Activated CD4-positive, alpha-beta T cell treated with anti-CD3 and anti-CD28 coated beads, Interleukin-2, amount 10 ng/mL, durations not matched to agents 24 days and 14 days (primary cell): ENCODE results near the gene AP1M1. TPM values are rescaled to one million over a fixed set of nuclear protein-coding genes. Genes with fewer than 3 reads are reported as not detected.

Experiments used
- DNase-seq: peaks from one replicate; pipeline ENCODE4 v3.0.0; 2022
- H3K27ac Mint-ChIP-seq: one replicate; pipeline ENCODE4 v1.8.0; 2022; ENCODE audit warnings: mild to moderate bottlenecking, mixed read lengths
- H3K27me3 Mint-ChIP-seq: one replicate; pipeline ENCODE4 v1.8.0; 2022; ENCODE audit warnings: mixed read lengths
- H3K36me3 Mint-ChIP-seq: one replicate; pipeline ENCODE4 v1.8.0; 2022; ENCODE audit warnings: low read depth, mild to moderate bottlenecking, mixed read lengths
- H3K4me1 Mint-ChIP-seq: one replicate; pipeline ENCODE4 v1.8.0; 2021; ENCODE audit warnings: mixed read lengths
- H3K4me3 Mint-ChIP-seq: one replicate; pipeline ENCODE4 v1.8.0; 2022; ENCODE audit warnings: mild to moderate bottlenecking, moderate library complexity, mixed read lengths
- H3K9me3 Mint-ChIP-seq: one replicate; pipeline ENCODE4 v1.8.0; 2021; ENCODE audit warnings: mixed read lengths
- intact Hi-C: fragments of 100-400 bp; cut with micrococcal nuclease; formaldehyde crosslinking; loops from one replicate; pipeline ENCODE4 v1.15.1; 2023
- total RNA-seq: library from RNA; stranded (reverse); gene quantifications from 2 replicates; pipeline ENCODE4 v1.2.3, GENCODE V29; 2022

Gene AP1M1
- total RNA-seq, 1 donor from 2014 or later = 111 TPM

DNA sequence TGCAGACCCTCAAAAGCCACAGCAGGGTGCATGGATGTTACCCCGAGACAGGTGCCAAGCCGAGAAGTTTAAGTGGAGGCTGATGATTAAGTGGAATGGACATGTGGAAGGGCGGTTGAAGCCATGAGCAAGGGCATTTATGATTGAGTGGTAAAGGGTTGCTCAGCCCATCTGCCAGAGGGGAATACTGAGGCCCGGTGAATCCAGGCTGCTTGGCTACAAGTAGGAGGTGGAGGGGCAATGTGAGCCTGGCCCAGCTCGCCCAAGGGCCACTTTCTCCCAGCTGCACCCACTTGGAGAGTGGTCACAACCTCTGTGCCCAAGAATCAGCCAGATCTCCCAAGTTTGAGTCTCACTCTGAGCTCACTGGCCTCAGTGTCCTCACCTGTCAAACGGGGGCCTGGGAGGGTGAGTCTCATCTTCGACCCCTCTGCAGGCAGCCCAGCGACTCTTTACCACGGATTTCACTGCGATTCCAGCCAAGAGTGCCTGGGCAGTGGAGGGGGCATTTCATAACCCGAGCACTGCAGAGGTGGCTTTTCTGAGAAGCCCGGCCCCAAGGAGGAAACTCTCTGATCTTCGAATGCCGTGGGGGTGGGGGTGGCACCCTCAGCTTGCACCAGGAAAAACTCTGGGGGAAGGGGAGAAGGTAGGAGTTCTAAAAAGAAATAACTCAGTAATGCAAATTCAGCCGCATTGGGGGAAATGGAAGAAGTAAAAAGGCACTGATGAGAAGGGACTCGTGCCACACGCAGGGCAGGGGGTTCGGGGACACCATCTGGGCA, 64.1 kb downstream of the AP1M1 start:
- H3K9me3 Mint-ChIP-seq = no peaks in the 10 kb centered on the region
- H3K36me3 Mint-ChIP-seq = peaks cover 1% of the 10 kb centered on the region
- peak overlapping the region; percentile 2 for H3K27ac Mint-ChIP-seq
- H3K4me1 Mint-ChIP-seq = peaks cover 43% of the 10 kb centered on the region
- H3K27me3 Mint-ChIP-seq = peaks cover 29% of the 10 kb centered on the region
- H3K4me3 Mint-ChIP-seq = peak overlapping the region; percentile 53
- intact Hi-C loops = loop anchor here (10.0 kb wide), 1 partner anchor 63 kb away; the partner anchor contains the start of gene KLF2
- DNase-seq = peak; percentile 68

DNA sequence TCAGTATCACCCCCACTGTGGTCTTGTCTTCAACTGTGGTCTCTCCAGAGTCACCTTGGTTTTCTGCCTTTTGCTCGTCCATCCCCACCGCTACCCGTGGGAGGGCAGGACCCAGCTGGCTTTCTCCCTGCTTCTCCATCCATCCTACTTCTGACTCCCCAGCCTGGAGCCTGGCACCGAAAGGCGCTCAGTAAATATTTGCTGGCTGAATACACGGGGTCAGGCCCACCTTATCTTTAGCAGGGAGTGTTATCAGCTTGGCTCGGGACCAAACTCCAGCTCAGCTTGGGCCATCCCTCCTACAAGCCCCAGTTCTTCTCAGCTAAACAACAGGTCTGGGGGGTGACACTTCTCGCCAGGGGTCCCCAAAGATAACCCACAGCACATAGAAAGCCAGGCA, 64.9 kb downstream of the AP1M1 start:
- Mint-ChIP-seq H3K27me3 (peaks cover 32% of the 10 kb centered on the region), H3K9me3 (no peaks in the 10 kb centered on the region), H3K36me3 (peaks cover 1% of the 10 kb centered on the region), H3K27ac (no peak overlapping the region), H3K4me3 (peak overlapping the region; percentile 46), H3K4me1 (peaks cover 48% of the 10 kb centered on the region)
- no peak for DNase-seq
- intact Hi-C loops = loop anchor here (10.0 kb wide), 1 partner anchor 62 kb away; the partner anchor contains the start of gene KLF2

DNA sequence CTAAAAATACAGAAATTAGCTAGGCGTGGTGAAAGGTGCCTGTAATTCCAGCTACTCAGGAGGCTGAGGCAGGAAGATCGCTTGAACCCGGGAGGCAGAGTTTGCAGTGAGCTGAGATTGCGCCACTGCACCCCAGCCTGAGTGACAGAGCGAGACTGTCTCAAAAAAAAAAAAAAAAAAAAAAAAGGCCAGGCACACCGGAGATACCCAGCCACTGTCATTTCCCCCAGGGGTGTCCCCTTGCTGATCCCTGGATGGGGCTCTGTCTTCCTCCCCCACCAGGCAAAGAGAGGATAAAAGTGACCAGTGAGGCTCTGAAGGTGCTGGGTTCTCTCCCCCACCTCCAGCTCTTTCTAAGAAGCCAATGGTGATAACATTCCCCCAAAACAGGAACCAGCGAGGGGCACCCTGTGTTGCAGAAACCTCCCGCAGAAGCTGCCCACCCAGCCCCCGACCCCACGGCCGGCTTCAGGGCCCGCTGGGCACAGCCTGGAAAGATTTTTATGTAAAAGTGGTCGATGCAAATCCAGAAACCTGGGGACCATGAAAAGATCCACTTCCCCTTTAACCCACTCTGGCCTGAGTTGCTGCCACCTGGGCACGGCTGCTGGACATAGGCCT, 65.5 kb downstream of the AP1M1 start:
- H3K27ac Mint-ChIP-seq = no peak overlapping the region
- H3K4me3 Mint-ChIP-seq = no peak overlapping the region
- H3K4me1 Mint-ChIP-seq = peaks cover 48% of the 10 kb centered on the region
- no peaks in the 10 kb centered on the region for H3K9me3 Mint-ChIP-seq
- H3K36me3 Mint-ChIP-seq = peaks cover 1% of the 10 kb centered on the region
- no peak for DNase-seq
- intact Hi-C loops = loop anchor here (10.0 kb wide), 1 partner anchor 62 kb away; the partner anchor contains the start of gene KLF2
- peaks cover 32% of the 10 kb centered on the region for H3K27me3 Mint-ChIP-seq

DNA sequence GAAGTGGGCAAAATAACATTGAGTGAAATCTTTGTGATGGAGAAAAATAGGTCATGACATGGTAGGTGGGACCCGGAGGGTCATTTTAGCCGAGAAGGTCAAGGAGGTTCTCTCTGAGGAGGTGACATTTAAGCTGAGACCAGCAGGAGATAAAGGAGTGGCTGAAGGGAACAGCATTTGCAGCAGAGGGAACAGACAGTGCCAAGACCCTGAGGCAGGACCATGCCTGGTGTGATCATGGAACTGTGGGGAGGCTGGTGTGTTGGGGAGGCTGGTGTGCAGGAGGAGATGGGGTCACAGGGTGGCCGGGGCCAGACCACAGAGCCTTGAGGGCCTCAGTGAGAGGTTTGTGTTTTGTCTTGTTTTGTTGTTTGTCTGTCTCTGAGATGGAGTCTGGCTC, 67.5 kb downstream of the AP1M1 start:
- H3K4me3 Mint-ChIP-seq = no peak overlapping the region
- peaks cover 49% of the 10 kb centered on the region for H3K4me1 Mint-ChIP-seq
- H3K27me3 Mint-ChIP-seq = peaks cover 41% of the 10 kb centered on the region
- no peak for DNase-seq
- intact Hi-C loops = loop anchor here (10.0 kb wide), 1 partner anchor 60 kb away; the partner anchor contains the start of gene KLF2
- no peaks in the 10 kb centered on the region for H3K36me3 Mint-ChIP-seq
- no peak overlapping the region for H3K27ac Mint-ChIP-seq
- H3K9me3 Mint-ChIP-seq = no peaks in the 10 kb centered on the region

DNA sequence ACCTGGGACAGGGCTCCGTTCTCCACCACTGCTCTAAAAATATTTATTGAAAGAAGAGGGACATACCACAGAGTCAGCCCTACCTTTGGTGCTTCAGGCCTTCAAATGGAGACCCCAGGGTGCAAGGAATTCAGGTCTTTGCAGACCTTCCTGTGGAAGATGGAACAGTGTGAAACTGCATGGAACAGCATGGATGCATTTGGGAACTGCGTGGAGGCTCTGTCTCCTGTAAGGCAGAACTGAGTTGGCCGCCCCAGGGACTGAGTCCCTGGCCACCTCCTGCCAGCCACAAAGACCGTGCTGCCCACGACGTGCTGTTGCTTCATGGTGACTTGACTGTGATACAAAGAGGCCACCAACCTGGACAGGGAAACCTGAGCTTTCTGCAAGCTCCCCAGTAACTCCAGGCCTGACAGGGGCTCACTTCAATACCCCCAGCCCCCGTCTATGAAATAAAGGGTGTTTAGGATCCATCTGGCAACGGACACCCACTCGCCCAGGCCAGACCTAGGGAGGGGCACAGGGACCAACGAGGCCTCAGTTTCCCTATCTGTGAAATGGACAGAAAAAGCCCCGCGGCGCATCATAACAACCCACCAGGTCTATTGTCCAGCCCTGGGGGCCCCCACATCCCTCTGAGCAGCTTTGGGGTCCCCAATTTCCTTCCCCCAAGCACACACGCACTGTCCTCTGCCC, 68.3 kb downstream of the AP1M1 start:
- H3K27me3 Mint-ChIP-seq = peaks cover 40% of the 10 kb centered on the region
- no peak for DNase-seq
- H3K4me3 Mint-ChIP-seq = no peak overlapping the region
- intact Hi-C loops = loop anchor here (10.0 kb wide), 1 partner anchor 59 kb away; the partner anchor contains the start of gene KLF2
- H3K9me3 Mint-ChIP-seq = no peaks in the 10 kb centered on the region
- H3K27ac Mint-ChIP-seq = no peak overlapping the region
- H3K4me1 Mint-ChIP-seq = peaks cover 41% of the 10 kb centered on the region
- H3K36me3 Mint-ChIP-seq = no peaks in the 10 kb centered on the region

DNA sequence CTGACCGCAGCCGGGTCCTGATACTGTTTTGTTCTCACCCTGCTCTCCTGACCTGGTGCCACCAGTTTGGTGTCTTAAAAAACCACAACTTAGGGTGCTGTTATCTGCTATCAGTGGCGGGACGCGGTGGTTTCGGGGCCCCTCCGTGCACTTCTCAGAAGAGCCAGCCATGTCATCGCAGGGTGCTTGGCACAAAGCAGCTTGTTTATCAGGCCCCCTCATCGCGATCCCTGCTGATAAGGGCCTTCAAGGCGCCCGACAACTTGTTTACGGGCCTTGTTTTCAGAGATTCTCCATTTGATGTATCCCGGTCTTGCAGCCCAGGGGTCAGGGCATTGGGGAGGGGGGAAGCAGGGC, 68.9 kb downstream of the AP1M1 start:
- intact Hi-C loops = loop anchor here (10.0 kb wide), 1 partner anchor 58 kb away; the partner anchor contains the start of gene KLF2
- Mint-ChIP-seq H3K36me3 (no peaks in the 10 kb centered on the region), H3K27ac (no peak overlapping the region), H3K9me3 (no peaks in the 10 kb centered on the region), H3K4me3 (peak overlapping the region; percentile 44), H3K27me3 (peaks cover 37% of the 10 kb centered on the region), H3K4me1 (peaks cover 36% of the 10 kb centered on the region)
- peak; percentile 85 for DNase-seq

DNA sequence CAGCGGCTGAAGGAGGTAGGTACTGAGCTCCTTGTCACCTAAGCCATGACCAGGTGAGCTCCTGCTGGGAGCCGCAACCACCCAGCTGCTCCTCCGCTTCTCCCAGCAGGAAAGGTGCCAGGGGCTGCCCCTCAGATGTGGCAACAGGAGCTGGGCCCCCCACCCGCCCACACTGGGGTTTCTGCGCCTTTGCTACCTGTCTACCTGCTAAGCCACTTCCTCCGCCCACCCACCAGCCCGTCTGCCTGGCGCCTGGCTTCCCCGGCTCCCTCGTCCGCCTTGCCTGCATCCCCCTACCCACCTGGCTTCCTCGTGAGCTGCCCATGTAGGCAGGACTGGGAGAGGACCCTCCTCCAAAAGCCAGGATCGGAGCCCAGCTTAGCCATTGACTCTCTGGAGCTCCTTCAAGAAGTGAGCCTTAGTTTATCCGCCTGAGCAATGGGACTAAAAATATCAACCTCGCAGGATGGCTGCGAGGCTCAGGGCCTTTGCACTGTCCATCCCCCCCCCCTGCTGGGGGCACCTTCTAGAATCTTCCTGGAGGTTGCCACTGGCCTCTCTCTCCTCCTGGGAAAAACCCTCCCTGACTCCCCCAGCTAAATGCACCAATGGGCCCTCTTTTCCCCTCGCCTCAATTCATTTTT, 71.1 kb downstream of the AP1M1 start:
- Mint-ChIP-seq H3K9me3 (no peaks in the 10 kb centered on the region), H3K27ac (no peak overlapping the region), H3K27me3 (peaks cover 36% of the 10 kb centered on the region), H3K4me3 (no peak overlapping the region), H3K4me1 (peaks cover 27% of the 10 kb centered on the region), H3K36me3 (no peaks in the 10 kb centered on the region)
- intact Hi-C loops = loop anchor here (10.0 kb wide), 1 partner anchor 56 kb away; the partner anchor contains the start of gene KLF2
- no peak for DNase-seq

DNA sequence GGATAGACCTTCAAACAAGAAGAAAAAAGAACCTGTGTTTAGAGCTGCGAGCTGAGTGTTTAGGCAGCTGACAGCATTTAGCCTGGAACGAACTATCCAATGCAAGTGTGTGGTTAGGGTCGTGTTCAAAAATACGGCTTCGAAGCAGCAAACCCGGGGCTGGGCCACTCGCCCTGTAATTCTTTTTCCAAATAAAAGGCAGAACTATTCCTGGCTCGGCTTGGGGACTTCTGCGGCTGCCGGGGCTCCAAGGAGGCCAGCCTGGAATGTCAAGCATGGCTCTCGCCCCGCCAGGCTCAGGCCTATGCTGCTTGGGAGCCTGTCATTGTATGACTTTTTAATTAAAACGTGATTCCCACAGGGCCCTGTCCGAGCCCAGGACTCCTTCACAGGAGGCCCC, 75.2 kb downstream of the AP1M1 start:
- H3K27ac Mint-ChIP-seq = no peak overlapping the region
- H3K36me3 Mint-ChIP-seq = no peaks in the 10 kb centered on the region
- intact Hi-C loops = no loop called here
- no peaks in the 10 kb centered on the region for H3K9me3 Mint-ChIP-seq
- peaks cover 11% of the 10 kb centered on the region for H3K4me1 Mint-ChIP-seq
- DNase-seq = no peak
- H3K27me3 Mint-ChIP-seq = peaks cover 31% of the 10 kb centered on the region
- H3K4me3 Mint-ChIP-seq = no peak overlapping the region

DNA sequence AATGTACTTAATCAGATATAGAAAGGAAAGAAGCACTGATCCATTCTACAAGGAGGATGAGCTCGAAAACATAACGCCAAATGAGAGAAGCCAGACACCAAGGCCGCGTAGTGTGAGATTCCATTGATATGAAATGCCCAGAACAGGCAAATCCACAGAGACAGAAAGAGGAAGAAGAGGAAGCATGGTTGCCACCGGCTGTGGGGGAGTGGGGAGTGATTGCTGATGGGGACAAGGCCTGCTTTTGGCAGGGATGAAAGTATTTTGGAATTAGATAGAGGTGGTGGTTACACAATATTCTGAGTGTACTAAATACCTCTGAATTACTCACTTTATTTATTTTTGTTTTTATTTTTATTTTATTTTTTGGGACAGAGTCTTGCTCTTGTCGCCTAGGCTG, 76.7 kb downstream of the AP1M1 start:
- intact Hi-C loops = no loop called here
- Mint-ChIP-seq H3K27me3 (peaks cover 21% of the 10 kb centered on the region), H3K4me3 (no peak overlapping the region), H3K9me3 (no peaks in the 10 kb centered on the region), H3K36me3 (no peaks in the 10 kb centered on the region), H3K4me1 (peaks cover 10% of the 10 kb centered on the region), H3K27ac (no peak overlapping the region)
- no peak for DNase-seq

DNA sequence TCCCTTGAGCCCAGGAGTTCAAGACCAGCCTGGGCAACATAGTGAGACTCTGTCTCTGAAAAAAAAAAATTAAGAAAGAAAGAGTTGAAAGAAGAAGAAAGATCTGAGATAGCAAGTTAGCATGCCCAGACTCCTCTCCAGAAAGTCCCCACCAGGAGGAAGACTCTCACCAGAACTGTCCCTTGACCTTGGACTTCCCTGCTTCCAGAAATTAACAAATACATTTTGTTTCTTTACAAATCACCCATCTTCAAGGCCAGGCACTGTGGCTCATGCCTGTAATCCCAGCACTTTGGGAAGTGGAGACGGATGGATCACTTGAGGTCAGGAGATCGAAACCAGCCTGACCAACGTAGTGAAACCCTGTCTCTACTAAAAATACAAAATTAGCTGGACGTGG, 82.6 kb downstream of the AP1M1 start:
- no peaks in the 10 kb centered on the region for H3K9me3 Mint-ChIP-seq

DNA sequence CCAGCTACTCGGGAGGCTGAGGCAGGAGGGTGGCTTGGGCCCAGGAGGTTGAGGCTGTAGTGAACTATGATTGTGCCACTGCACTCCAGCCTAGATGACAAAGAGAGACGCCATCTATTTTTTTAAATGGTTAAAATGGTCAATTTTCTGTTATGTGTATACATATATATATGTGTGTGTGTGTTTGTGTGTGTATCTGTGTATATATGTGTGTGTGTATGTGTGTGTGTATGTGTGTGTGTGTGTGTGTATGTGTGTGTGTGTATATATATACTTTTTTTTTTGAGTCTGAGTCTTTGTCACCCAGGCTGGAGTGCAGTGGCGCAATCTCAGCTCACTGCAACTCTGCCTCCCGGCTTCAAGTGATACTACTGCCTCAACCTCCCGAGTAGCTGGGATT, 84.0 kb downstream of the AP1M1 start:
- no peaks in the 10 kb centered on the region for H3K36me3 Mint-ChIP-seq
- no peaks in the 10 kb centered on the region for H3K9me3 Mint-ChIP-seq
- no peak for DNase-seq
- peaks cover 35% of the 10 kb centered on the region for H3K27me3 Mint-ChIP-seq
- intact Hi-C loops = loop anchor here (2.0 kb wide), 1 partner anchor 47 kb away; no protein-coding TSS in a partner anchor
- H3K4me3 Mint-ChIP-seq = no peak overlapping the region
- peaks cover 24% of the 10 kb centered on the region for H3K4me1 Mint-ChIP-seq
- H3K27ac Mint-ChIP-seq = no peak overlapping the region

More for the DNA sequence above, 82.6 kb downstream of the AP1M1 start:
- H3K4me3 Mint-ChIP-seq = no peak overlapping the region
- H3K36me3 Mint-ChIP-seq = no peaks in the 10 kb centered on the region
- H3K27ac Mint-ChIP-seq = no peak overlapping the region
- H3K27me3 Mint-ChIP-seq = peaks cover 33% of the 10 kb centered on the region
- peaks cover 21% of the 10 kb centered on the region for H3K4me1 Mint-ChIP-seq
- DNase-seq = no peak
- intact Hi-C loops = no loop called here

DNA sequence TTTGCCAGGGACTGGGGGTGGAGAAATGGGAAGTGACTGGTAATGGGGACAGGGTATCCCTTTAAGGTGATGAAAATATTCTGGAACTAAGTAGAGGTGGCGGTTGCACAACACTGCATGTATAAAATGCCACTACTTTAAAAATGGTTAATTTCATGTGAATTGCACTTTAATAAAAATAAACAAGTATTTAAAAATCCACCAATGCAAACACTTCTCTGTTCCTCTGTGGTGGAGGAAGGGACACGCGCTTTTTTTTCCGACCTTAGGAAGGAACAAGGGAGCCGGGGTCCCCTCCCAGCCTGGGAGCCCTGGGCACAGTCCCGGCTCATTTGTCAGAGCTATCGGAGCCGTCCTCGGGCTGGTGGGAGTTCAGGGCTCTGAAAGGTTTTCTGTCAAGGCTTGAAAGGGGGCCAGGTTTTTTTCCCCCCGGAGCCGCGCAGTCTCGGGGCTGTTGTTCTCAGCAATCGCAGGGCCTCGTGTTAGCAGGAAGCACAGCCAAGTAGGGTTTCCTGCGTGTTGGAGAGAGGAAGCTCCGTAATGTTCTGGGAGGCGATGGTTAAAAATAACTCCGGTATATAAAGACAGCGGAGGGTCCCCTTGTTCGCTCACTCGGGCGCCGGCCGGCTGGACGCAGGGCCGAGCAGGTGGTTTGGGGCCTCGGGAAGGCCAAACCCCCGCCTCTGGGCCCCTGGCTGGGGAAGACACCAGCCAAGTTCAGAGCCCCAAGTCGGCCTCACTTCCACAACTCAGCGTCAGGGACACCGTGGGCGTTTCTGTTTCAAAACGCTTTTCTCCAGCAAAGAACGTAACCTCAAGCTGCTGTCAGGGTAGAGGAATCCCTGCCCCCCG, 85.7 kb downstream of the AP1M1 start:
- intact Hi-C loops = loop anchor here (2.0 kb wide), 1 partner anchor 45 kb away; no protein-coding TSS in a partner anchor
- Mint-ChIP-seq H3K27ac (peak overlapping the region; percentile 63), H3K4me1 (peaks cover 27% of the 10 kb centered on the region), H3K4me3 (peak overlapping the region; percentile 74), H3K27me3 (peaks cover 38% of the 10 kb centered on the region), H3K36me3 (no peaks in the 10 kb centered on the region), H3K9me3 (no peaks in the 10 kb centered on the region)
- peak; percentile 84 for DNase-seq

DNA sequence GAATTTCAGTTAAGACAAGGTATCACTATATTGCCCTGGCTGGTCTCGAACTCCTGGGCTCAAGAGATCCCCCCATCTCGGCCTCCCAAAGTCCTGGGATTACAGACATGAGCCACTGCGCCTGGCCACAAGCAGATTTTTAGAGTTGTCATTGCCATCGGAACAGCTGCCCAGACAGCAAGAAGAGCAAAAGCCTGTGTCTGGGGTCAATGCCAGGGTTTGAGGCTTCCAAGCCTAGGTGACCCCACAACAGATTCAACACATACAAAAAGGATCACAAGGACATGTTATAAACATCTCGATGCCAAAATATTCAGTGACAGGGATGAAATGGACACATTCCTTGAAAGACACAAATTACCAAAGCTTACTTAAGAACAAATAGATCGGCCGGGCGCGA, 86.8 kb downstream of the AP1M1 start:
- no peak for DNase-seq
- intact Hi-C loops = no loop called here
- H3K9me3 Mint-ChIP-seq = no peaks in the 10 kb centered on the region
- H3K27me3 Mint-ChIP-seq = peaks cover 41% of the 10 kb centered on the region
- H3K4me3 Mint-ChIP-seq = no peak overlapping the region
- H3K27ac Mint-ChIP-seq = no peak overlapping the region
- H3K4me1 Mint-ChIP-seq = peaks cover 21% of the 10 kb centered on the region
- no peaks in the 10 kb centered on the region for H3K36me3 Mint-ChIP-seq
